Lower leg skin (tissue), 4 donors: ENCODE results near the gene ZNF335. TPM values are rescaled to one million over a fixed set of nuclear protein-coding genes. Genes with fewer than 3 reads are reported as not detected.

Source experiments
- DNase-seq, 2 donors: peaks; one replicate each; pipeline ENCODE4 v3.0.0-alpha.2; 2019; ENCODE audit warnings: low spot score in 2 of 2
- H3K4me3 ChIP-seq: fragments of 200-600 bp; sonication (generic); 2 replicates; pipeline ENCODE4 v1.5.1; 2017; ENCODE audit warnings: mild to moderate bottlenecking, low read depth; ENCODE audit not compliant: poor library complexity, severe bottlenecking
- CTCF ChIP-seq, 3 donors: fragments of 450-650 bp; IDR thresholded peaks; one replicate each; pipeline ENCODE4 v1.5.1; 2016; ENCODE audit warnings: antibody characterized with exemption in 3 of 3, mild to moderate bottlenecking in 3 of 3, moderate library complexity in 2 of 3
- POLR2A ChIP-seq, 2 donors: fragments of 450-650 bp; IDR thresholded peaks; one replicate each; pipeline ENCODE4 v1.6.1; 2016 to 2017; ENCODE audit warnings: antibody characterized with exemption in 2 of 2, mild to moderate bottlenecking in 1 of 2, moderate library complexity in 1 of 2
- WGBS, 2 donors: methylation state at CpG; one replicate each; pipeline ENCODE4 v1.1.5; 2018; 5-methylcytosine and 5-hydroxymethylcytosine counted together
- intact Hi-C: fragments of 100-400 bp; cut with DNase I; formaldehyde crosslinking; loops from one replicate; pipeline ENCODE4 v1.15.0; 2023; ENCODE audit warnings: low total_unique reads
- total RNA-seq, 4 donors: library from RNA; depleted of rRNA; stranded (reverse); fragments of >200 nt; gene quantifications; one replicate each; pipeline ENCODE4 v1.1.0, GENCODE V29; 2016

Gene ZNF335
- total RNA-seq, 4 donors from 2014 or later: 21.6 to 38.6 (median 30.7) TPM

GRCh38 chr20:45924391-45925261 lies 47.4 kb downstream of the ZNF335 start:
- DNase-seq: no peak
- intact Hi-C loops: no loop called here
- 39 to 43% methylated on average over 21 of the region's 21 CpGs for WGBS, 2 donors
- no peak for TF ChIP-seq POLR2A (IDR thresholded peaks at IDR 0.05)
- no peak for TF ChIP-seq CTCF (IDR thresholded peaks at IDR 0.05)
- H3K4me3 ChIP-seq: no peak overlapping the region

GRCh38 chr20:45921337-45922189 lies 50.4 kb downstream of the ZNF335 start:
- WGBS, 2 donors: 88 to 96% methylated on average over 11 of the region's 11 CpGs
- intact Hi-C loops: no loop called here
- DNase-seq: no peak
- no peak overlapping the region for H3K4me3 ChIP-seq
- TF ChIP-seq CTCF (IDR thresholded peaks at IDR 0.05): no peak
- TF ChIP-seq POLR2A (IDR thresholded peaks at IDR 0.05): no peak

- 80 to 82% methylated on average over 9 of the region's 9 CpGs for WGBS, 2 donors
- TF ChIP-seq CTCF (IDR thresholded peaks at IDR 0.05) (no peak), POLR2A (IDR thresholded peaks at IDR 0.05) (no peak)
- intact Hi-C loops: no loop called here
- no peak for DNase-seq
- H3K4me3 ChIP-seq: no peak overlapping the region
These were observed 51.3 kb downstream of the ZNF335 start for GRCh38 chr20:45920462-45921336.

- no peak overlapping the region for H3K4me3 ChIP-seq
- 61 to 69% methylated on average over 11 of the region's 11 CpGs for WGBS, 2 donors
- no peak for TF ChIP-seq CTCF (IDR thresholded peaks at IDR 0.05)
- TF ChIP-seq POLR2A (IDR thresholded peaks at IDR 0.05): no peak
- intact Hi-C loops: no loop called here
- DNase-seq: no peak
These were observed 52.2 kb downstream of the ZNF335 start for GRCh38 chr20:45919542-45920399.
